ENCODE results near the gene SRRM5.

GRCh38 chr19:43570174-43570791 lies 41.6 kb upstream of the SRRM5 start:
- no peak for TF ChIP-seq CTCF (IDR thresholded peaks at IDR 0.05)
- no peak for TF ChIP-seq PBX3 (IDR thresholded peaks at IDR 0.05)
- no peak for TF ChIP-seq USF2 (IDR thresholded peaks at IDR 0.05)
- TF ChIP-seq RFX5 (IDR thresholded peaks at IDR 0.05): no peak
- TF ChIP-seq CHD4 (IDR thresholded peaks at IDR 0.05; ENCODE audit: borderline replicate concordance): no peak

All from A549 (cell line).